ENCODE measurements around the gene ABHD13. TPM values are rescaled to one million over a fixed set of nuclear protein-coding genes. Genes with fewer than 3 reads are reported as not detected.

The ABHD13 gene
- polyA plus RNA-seq, 3 donors, result 6.8 to 20.7 (median 18.6) TPM

DNA sequence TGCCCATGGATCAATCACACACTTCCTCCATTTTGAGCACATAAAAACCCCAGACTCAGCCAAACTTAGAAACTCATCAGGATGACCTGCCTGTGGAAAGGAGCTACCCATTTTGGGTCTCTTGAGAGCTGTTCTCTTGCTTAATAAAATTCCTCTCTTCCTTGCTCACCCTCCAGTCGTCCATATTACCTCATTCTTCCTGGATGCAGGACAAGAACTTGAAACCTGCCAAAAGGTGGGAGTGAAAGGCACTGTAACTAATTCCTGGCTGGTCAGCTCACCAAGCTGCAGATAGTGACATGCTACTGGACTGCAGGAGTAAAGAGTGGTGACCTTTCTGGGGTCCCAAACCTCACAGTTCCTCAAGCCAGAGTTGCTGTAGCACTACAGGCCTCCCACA is 23.0 kb upstream of the ABHD13 start:
- TF ChIP-seq, protein P1, sequence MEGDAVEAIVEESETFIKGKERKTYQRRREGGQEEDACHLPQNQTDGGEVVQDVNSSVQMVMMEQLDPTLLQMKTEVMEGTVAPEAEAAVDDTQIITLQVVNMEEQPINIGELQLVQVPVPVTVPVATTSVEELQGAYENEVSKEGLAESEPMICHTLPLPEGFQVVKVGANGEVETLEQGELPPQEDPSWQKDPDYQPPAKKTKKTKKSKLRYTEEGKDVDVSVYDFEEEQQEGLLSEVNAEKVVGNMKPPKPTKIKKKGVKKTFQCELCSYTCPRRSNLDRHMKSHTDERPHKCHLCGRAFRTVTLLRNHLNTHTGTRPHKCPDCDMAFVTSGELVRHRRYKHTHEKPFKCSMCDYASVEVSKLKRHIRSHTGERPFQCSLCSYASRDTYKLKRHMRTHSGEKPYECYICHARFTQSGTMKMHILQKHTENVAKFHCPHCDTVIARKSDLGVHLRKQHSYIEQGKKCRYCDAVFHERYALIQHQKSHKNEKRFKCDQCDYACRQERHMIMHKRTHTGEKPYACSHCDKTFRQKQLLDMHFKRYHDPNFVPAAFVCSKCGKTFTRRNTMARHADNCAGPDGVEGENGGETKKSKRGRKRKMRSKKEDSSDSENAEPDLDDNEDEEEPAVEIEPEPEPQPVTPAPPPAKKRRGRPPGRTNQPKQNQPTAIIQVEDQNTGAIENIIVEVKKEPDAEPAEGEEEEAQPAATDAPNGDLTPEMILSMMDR (IDR thresholded peaks at IDR 0.05), result no peak
- no peak overlapping the region for H3K4me3 ChIP-seq (replicated peaks in 1 of 3; ENCODE audit: low read depth in 2 of 3, low read length in 3 of 3)
- WGBS (ENCODE audit: insufficient coverage), result 80% methylated on average over 1 of the region's 1 CpG
- H3K4me1 ChIP-seq (ENCODE audit: control insufficient read depth in 1 of 2, insufficient read depth in 2 of 2, low read length in 2 of 2), result no peaks in the 10 kb centered on the region
- no peaks in the 10 kb centered on the region for H4K20me1 ChIP-seq (ENCODE audit: insufficient read depth, low read length)
- Mint-ChIP-seq H3K4me3 (no peak overlapping the region), H3K4me1 (no peaks in the 10 kb centered on the region), H3K27ac (no peak overlapping the region), H3K27me3 (ENCODE audit: low read depth in 3 of 3) (peaks cover 0 to 3% (median 1%) of the 10 kb centered on the region in 3 donors), H3K9me3 (peaks cover 17 to 34% (median 23%) of the 10 kb centered on the region in 7 donors), H3K36me3 (no peaks in the 10 kb centered on the region)
- no peak overlapping the region for H3K4me2 ChIP-seq (replicated peaks; ENCODE audit: extremely low read depth, low read length, poor library complexity, severe bottlenecking)
- H3K79me2 ChIP-seq (ENCODE audit: insufficient read depth, low read length), result no peaks in the 10 kb centered on the region
- H3K27me3 ChIP-seq (ENCODE audit: control insufficient read depth in 2 of 2, insufficient read depth in 2 of 2, low read length in 2 of 2), result no peaks in the 10 kb centered on the region
- peaks cover 19 to 22% of the 10 kb centered on the region in 2 donors for H3K9me3 ChIP-seq (replicated peaks in 1 of 2; ENCODE audit: control insufficient read depth in 1 of 2, insufficient read depth in 1 of 2, low read length in 2 of 2)
- H2AFZ ChIP-seq (ENCODE audit: insufficient read depth, low read depth, low read length, poor library complexity, severe bottlenecking), result no peak overlapping the region
- intact Hi-C loops (cut with micrococcal nuclease), result no loop called here
- no peak overlapping the region for H3K27ac ChIP-seq (ENCODE audit: low read depth in 1 of 2, low read length in 2 of 2)
- no peaks in the 10 kb centered on the region for H3K36me3 ChIP-seq (replicated peaks in 1 of 2; ENCODE audit: control insufficient read depth in 1 of 2, insufficient read depth in 2 of 2, low read length in 2 of 2)
- no peak for DNase-seq
- no peak overlapping the region for H3K9ac ChIP-seq (ENCODE audit: insufficient read depth, low read length, poor library complexity, severe bottlenecking)

DNA sequence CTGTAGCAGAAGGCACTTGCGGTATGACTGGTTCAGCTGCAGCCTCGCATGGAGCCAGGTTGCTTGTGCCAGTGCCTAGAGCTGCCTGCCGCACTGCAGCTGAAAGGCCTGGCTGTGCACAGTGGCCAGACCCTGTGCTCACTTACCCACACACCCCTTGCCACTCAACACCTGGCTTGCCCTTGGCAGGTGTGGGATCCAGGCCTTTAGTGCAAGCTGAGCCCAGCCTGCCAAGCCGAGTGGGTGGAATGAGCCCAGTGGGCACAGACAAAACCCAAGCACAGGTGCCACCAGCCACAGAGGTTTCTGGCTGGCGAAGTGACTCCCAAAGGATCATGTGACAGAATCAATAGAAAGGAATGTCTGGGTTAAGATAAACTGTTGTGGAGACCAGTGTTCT is 22.3 kb upstream of the ABHD13 start:
- Mint-ChIP-seq H3K4me1 (no peaks in the 10 kb centered on the region), H3K4me3 (no peak overlapping the region), H3K36me3 (no peaks in the 10 kb centered on the region), H3K27me3 (ENCODE audit: low read depth in 3 of 3) (peaks cover 0 to 3% (median 1%) of the 10 kb centered on the region in 3 donors), H3K27ac (no peak overlapping the region), H3K9me3 (peaks cover 16 to 32% (median 23%) of the 10 kb centered on the region in 7 donors)
- H2AFZ ChIP-seq (ENCODE audit: insufficient read depth, low read depth, low read length, poor library complexity, severe bottlenecking), result no peak overlapping the region
- TF ChIP-seq, protein P1 (IDR thresholded peaks at IDR 0.05), result no peak
- no peak overlapping the region for H3K9ac ChIP-seq (ENCODE audit: insufficient read depth, low read length, poor library complexity, severe bottlenecking)
- no peaks in the 10 kb centered on the region for H4K20me1 ChIP-seq (ENCODE audit: insufficient read depth, low read length)
- intact Hi-C loops (cut with micrococcal nuclease), result no loop called here
- peaks cover 19 to 22% of the 10 kb centered on the region in 2 donors for H3K9me3 ChIP-seq (replicated peaks in 1 of 2; ENCODE audit: control insufficient read depth in 1 of 2, insufficient read depth in 1 of 2, low read length in 2 of 2)
- H3K36me3 ChIP-seq (replicated peaks in 1 of 2; ENCODE audit: control insufficient read depth in 1 of 2, insufficient read depth in 2 of 2, low read length in 2 of 2), result no peaks in the 10 kb centered on the region
- H3K27me3 ChIP-seq (ENCODE audit: control insufficient read depth in 2 of 2, insufficient read depth in 2 of 2, low read length in 2 of 2), result no peaks in the 10 kb centered on the region
- no peak overlapping the region for H3K4me2 ChIP-seq (replicated peaks; ENCODE audit: extremely low read depth, low read length, poor library complexity, severe bottlenecking)
- H3K79me2 ChIP-seq (ENCODE audit: insufficient read depth, low read length), result no peaks in the 10 kb centered on the region
- no peak overlapping the region for H3K27ac ChIP-seq (ENCODE audit: low read depth in 1 of 2, low read length in 2 of 2)
- no peaks in the 10 kb centered on the region for H3K4me1 ChIP-seq (ENCODE audit: control insufficient read depth in 1 of 2, insufficient read depth in 2 of 2, low read length in 2 of 2)
- WGBS (ENCODE audit: insufficient coverage), result 91% methylated on average over 5 of the region's 5 CpGs
- H3K4me3 ChIP-seq (replicated peaks in 1 of 3; ENCODE audit: low read depth in 2 of 3, low read length in 3 of 3), result no peak overlapping the region
- DNase-seq, result no peak

Measured in CD14-positive monocyte (primary cell).